Activated CD4-positive, CD25-positive, alpha-beta regulatory T cell (primary cell): ENCODE results near the gene VPS9D1.
"Not testable (repeated sequence)": the region's sequence is repeated elsewhere in the genome, so short reads cannot be mapped to it uniquely, and the experiment has no call there.

ENCODE experiments used
- DNase-seq, 4 experiments: peaks; one replicate each; lab custom pipeline; 2025; lab: John Stamatoyannopoulos, UW

The VPS9D1 gene

DNA sequence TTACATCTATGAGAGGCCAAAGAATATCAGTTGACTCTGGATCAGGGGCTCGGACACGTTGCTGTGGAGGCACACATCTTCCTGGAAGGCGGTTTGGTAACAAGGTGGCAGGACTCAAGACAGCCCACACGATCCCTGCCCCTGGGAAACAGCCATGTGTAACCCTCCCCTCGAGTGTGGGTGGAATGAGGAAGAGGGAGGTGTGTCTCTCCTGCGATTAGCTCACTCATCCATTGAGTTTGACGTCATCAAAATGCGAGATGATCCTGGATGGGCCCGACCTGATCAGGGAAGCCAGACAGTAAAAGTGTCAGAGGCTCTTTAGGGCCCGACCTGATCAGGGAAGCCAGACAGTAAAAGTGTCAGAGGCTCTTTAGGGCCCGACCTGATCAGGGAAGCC, 56.5 kb downstream of the VPS9D1 start:
- DNase-seq: not testable (repeated sequence)

DNA sequence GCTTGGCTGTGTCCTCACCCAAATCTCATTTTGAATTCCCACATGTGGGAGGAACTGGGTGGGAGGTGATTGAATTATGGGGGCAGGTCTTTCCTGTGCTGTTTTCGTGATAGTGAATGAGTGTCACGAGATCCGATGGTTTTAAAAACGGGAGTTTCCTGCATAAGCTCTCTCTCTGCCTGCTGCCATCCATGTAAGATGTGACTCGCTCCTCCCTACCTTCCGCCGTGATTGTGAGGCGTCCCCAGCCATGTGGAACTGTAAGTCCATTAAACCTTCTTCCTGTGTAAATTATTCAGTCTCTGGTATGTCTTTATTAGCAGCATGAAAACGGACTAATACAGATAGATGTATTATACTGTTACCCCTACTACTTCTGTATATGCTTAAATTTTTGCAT, 59.5 kb downstream of the VPS9D1 start:
- no peak for DNase-seq

DNA sequence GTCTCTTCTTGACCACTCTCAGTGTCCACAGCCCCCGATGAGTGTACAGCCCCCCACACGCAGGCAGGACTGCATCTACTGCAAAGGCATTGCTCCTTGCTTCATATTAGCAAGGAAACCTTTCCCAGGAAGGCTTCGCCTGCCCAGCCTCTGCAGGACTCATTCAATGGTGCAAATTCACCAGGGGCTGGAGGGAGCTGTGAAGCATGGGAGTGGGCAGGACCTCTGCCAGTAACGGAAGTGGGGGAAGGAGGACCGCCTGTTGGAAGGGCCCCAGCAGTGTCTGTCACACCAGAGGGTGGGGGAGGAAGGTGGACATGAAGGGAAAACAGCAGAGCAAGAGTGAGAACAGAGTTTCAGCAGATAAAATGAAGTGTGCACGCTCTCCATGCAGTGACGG, 60.6 kb downstream of the VPS9D1 start:
- DNase-seq: no peak

DNA sequence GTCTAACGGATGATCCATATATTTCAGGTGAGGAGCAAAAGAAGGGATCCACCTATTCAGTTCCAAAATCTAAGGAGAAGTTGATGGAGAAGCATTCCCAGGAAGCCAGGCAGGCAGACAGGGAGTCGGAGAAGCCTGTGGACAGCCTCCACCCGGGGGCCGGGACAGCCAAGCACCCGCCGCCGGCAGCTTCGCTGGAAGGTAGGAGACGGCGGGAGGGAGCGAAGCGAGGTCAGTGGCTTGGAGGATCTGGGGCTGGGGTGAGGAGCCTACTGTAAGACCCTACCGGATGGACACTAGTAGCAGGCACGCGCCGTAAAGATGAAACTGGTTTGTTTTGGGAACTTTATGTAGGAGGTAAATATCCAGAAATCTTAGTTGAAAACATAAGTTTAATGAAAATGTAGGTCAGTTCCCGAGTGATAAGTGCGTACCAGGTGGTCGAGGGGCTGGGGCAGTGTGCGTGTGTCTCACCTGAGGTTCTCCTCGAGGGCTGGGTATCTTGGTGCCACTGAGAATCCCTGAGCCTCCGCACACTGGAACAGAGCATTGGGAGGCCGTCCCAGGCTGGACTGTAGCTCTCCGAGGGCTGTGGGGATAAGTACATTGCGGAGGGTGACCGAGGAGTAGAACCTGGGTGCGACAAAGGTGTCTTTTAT, 62.3 kb downstream of the VPS9D1 start:
- DNase-seq: no peak

DNA sequence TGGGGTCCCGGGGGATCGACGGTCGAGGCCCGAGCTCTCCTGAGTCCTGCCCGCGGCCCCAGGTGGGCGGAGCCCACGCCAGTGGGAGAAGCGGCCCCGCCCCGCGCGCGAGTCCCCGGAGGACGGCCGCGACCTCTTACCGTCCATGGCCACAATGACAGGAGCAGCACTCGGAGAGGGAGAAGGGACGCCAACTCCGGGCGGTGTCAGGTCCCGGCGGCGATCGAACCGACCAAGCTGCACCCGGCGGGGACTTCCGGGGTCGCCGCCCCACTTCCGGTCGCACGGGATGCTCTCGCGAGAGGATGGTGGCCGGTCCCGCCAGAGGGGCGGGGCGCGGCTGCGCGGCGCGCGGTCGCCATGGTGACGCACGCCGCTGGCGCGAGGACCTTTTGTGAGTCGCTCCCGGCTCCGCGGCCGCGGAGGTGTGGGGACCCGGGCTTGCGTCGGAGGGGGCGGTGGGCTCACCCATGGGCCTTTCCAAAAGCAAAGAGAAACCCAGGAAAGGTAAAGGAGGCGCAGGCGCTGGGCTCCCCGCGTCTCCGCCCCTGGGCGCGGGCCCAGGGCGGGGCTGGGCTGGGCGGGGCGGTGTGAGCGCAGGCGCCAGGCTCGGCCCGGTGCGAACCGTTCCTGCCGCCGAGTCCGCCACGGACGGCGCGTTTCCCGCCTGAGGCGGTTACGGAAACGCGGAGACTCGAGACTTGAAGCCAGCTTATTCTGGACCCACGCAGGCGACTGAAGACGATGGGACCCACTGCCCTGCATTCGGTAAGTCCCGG, 63.1 kb downstream of the VPS9D1 start, which contains the start of the genes CHMP1A and SPATA33:
Gene CHMP1A, minus strand, starts transcription at position 267 of the 779 bp plus-strand sequence. Its CDS starts 120 bp downstream, at position 147.
Gene SPATA33, plus strand, starts transcription at position 395 of the 779 bp plus-strand sequence. Its CDS starts 76 bp downstream, at position 471.
- peak; percentile 86 to 90 (median 88) for DNase-seq
